Activated naive CD4-positive, alpha-beta T cell treated with anti-CD3 and anti-CD28 coated beads, Interleukin-2, amount 50 U/mL, for 16 hours (primary cell): ENCODE results near the gene ADAMTSL2.

Experiments
- DNase-seq: peaks from one replicate; pipeline ENCODE4 v3.0.0-alpha.2; 2020

ADAMTSL2 gene

DNA sequence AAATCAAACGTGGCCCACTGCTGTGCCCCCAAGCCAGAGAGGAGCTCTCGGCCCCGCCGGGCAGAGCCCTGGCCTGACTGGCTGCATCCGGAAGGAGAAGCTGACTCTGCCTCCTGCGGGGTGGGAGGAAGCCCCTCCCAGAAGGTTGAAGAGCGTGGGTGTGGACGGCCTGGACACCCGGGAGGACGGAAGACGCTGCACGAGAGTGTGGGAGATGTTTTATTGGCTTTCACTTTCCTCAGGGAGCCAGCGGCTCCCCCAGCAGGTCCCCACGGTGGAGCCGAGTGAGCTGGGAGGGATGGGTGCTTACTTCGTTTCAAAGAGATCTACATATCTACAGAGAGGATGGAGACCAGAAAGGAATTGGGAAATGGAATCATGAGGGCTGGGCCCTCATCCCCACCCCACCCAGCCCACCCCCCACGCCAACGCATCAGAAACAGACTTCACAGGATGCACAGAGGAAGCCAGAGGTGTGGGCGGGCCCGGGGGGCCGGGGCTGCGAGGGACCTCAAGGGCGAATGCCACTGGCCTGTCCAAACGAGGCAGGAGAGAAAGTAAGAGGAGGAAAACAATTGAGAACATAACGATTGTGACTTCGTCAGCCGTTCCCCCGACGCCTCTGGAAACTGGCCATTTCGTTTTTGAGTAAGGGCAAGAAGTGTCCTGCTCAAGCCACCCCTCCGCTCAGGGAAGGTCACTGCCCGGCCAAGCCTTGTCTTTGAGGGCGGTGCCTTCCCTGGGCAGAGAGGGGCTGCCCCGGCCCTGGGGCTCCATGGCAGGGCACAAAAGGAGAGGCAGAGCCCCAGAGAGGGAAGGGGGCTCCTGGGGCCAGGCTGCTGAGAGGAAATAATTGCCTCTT, 42.6 kb downstream of the ADAMTSL2 start:
- no peak for DNase-seq

- no peak for DNase-seq
These were observed 43.2 kb downstream of the ADAMTSL2 start for GRCh38 chr9:133577737-133578112.

DNA sequence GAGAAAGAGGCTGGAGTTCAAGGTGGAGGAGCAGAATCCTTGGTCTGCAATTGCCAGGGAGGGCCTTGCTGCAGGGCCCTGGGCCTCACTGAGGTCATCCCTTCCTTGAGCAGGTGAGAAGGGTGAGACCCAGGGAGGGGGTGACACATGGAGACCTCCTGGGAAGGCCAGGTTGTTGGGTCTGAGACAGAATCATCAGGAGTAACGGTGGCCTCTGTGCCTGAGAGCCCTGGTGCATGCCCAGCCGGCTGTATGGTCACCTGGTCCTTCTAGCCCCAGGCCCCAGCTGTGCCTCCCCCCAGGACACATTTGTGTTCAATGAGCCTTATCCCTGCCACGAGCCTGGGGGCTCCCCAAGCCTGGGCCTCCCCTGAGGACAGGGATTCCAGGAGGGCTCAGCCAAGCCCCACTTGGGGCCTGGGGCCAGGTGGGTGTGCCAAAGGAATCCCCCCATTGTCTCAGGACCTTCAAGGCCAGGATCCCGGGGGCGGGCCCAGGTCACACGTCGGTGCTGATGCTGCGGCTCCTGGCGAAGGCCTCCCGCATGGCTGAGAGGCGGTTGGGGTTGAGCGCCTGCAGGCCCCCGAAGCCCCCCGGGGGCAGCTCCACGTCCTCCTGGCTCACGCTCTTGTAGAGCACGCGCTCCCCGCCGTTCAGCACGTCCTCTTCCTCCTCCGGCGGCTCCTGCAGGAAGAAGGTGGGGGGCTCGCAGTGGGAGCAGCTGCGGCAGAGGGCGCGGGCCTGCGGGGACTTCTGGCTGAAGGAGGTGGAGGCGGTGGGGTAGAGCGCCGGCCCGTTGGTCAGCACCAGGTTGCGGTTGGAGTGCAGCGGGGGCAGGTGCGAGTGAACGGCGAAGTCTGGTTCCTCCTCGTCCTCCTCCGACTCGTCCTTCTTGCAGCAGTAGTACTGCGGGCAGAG, 44.3 kb downstream of the ADAMTSL2 start:
- DNase-seq: no peak

GRCh38 chr9:133579601-133580418, 45.3 kb downstream of the ADAMTSL2 start:
- no peak for DNase-seq

- DNase-seq: no peak
These were observed 45.9 kb downstream of the ADAMTSL2 start for GRCh38 chr9:133580419-133580738.

- DNase-seq: no peak
These were observed 46.5 kb downstream of the ADAMTSL2 start for GRCh38 chr9:133581011-133581410.

DNA sequence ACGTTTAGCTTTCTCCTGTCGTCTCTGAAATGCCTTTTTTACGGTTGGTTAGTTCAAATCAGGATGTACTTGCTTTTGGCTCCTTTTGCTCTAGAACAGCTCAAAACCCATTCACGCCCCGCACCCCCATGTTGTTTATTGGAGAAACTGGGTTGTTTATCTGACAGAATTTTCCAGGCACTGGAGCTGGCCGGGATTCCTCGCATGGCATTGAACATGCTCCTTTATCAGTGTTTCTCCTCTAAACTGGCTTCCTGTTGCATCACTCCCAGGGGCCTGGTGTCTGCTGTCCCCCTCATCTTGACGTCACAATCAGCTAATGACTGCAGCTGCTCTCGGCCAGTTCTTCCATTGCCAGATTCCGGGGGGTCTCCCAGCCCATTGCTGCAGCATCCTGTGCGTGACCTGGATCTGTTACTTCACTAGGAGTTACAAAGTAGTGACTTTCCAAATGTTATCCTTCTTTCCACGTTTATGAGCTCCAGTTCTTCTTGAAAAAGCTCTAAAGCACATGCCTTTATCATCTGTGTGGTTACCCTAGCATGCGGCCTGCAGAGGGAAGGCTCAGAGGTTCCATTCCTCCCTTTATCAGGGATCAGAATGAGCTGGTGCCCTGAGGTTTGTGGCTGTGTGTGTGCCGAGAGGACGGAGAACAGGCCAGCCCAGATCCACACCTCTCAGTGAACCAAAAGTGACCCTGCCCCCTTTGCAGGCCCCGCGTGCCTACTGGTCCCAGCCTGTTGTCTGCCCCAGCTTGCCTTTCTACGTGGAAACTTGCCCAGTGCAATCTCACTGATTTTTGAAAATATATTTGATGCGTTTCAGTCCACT, 47.2 kb downstream of the ADAMTSL2 start:
- DNase-seq: no peak

- DNase-seq: no peak
These were observed 48.1 kb downstream of the ADAMTSL2 start for GRCh38 chr9:133582501-133583045.

DNA sequence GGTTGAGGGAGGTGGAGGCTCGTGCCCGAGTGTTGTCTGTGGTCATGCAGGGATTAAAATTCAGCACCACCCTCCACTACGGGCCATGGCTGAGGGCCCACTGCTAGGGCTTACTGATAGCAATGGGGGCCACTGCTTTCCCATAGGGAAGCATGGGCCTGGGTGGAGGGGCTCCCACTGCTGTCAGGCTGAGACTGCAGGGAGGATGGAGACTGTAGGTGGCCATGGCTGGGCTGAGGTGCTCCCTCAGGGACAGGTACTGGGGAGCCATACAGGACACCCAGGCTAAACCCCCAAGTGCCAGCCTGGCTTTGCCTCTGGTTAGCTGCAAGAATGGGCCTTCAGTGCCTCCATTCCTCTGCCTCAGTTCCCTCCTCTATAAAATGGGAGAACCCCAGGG, 48.6 kb downstream of the ADAMTSL2 start:
- no peak for DNase-seq

DNA sequence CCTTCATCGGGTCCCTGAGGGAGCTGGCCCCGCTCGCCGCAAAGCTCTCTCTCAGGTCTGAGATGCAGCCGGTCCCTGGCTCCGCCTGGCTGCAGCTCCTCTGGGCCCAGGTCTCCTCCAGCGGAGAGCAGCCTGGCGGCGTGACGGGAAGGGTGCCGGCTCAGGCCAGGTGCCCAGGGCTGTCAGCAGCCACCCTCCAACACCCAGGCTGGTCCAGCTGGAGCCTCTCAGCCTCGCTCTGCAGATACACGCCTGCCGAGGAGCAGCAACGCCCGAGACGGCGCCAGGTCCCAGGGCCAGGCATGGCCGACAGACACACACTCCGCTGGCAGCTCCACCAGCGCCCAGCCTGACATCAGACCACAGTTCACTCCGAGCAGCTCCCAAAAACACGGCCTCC, 49.1 kb downstream of the ADAMTSL2 start:
- DNase-seq: no peak

DNA sequence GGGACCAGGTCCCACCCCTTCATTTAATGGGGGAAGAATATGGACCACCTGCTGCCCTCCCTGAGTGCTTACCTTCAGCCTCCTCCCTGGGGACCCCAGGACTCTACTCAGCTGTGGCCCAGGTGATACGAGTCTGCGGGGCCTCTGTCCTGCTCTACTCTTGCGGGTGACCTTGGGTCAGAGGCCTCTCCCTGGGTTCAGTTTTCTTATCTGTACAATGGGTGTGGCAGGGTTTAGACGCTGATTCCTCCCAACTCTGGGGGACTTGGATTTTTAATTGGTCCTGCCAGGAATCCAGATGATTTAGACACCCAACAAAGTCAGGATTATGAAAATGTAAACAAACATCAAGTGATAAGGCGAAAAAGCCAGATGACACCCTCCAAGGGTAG, 49.7 kb downstream of the ADAMTSL2 start:
- no peak for DNase-seq

DNA sequence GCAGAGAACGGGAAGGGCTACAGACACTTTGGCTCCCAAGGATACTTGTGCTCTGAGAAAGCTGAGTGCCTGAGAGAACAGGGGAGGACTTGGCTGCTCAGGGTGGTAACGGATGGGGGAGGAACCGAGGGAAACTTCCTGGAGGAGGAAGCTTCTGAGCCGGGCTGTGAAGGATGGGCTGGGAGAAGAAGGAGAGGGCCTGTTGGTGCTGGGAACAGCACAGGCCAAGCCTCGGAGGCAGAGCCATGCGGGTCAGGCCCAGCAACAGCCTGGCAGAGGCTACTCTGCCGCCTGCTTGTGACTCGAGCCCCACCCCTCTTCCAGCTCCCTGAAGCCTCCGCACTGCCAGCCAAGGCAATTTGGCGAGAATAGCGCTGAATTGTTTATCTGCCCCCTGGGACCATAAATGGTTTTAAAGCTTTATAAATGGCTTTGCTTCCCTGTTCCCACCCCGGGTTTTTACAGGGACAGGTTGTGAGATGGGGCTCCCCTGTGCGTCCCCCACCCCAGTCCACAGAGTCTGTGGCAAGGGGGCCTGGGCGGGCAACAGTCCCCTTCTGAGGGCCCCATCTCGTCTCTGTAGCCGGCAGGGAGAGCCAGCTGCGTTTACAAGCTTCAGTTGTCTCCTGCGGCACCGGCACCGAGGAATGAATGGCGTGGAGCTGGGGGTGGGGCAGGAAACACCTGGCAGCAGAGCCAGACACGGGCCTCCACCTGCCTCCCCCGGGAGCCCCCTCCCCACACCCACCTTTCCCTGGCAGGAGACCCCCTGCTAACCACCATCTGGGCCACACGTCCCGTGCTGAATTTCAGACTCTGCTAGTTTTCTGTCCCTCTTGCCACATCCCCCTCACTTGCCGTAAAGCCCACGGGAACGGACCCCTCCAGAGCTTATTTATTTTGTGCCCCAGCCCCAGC, 50.3 kb downstream of the ADAMTSL2 start:
- no peak for DNase-seq

DNA sequence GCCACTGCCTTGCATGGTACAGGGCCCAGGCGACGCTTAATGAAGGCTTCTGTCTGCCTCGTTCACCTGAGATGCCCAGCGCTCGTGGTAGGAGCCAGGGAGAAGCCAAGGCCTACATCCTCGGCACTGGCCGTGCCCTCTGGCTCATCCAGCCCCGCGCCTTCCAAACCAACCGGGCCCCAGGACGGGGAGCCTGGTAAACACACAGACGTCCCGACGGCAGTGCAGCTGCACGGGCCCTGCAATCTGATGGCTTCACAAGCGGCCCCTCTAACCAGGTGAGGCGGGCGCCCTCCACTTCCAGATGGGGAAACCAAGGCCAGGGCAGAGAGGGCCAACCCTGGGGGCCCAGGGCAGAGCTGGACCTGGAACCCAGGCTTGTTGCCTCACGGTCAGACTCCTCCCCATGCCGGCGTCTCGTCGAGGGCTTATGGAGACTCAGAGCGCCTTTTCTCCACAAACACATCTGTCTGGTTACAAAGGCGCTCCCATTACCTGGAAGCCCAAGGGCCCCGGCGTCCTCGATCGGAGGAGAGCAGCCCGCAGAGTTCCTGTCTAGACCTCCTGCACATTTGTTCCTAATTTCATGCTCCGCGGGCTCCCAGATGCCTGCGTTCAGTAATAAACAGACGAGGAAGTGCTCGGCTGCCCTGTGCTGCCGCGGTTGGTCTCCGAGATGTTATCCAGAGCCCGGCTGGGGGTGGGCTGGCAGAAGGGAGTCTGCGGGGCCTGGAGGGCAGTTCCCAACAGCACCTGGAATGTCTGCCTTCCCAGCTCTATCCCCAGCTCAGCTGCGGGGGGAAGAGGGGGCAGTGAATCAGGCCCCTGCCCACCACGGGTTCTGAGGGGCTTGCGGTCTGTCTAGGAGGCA, 51.2 kb downstream of the ADAMTSL2 start:
- DNase-seq: no peak

GRCh38 chr9:133587051-133587450, 52.5 kb downstream of the ADAMTSL2 start:
- no peak for DNase-seq

DNA sequence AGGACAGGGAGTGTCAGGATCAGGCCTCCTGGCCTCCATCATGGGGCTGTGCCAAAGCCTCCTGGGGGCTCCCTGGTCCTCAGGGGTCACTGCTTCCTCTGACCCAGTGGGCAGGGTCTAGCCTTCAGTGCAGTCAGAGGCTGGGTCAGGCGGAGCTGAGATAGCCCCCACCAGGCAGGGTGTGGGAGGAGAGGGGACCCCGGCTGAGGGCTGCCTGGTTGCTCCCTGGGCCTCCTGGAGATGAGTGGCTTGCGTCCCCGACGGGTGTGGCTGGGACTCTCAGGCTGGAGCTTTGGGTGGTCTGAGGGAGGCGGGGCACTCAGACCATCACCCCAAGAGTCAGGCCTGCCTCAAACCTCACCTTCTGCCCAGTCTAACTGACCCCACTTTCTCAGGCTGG, 53.0 kb downstream of the ADAMTSL2 start:
- DNase-seq: no peak

GRCh38 chr9:133589454-133590227, 55.1 kb downstream of the ADAMTSL2 start:
- DNase-seq: peak; percentile 46

DNA sequence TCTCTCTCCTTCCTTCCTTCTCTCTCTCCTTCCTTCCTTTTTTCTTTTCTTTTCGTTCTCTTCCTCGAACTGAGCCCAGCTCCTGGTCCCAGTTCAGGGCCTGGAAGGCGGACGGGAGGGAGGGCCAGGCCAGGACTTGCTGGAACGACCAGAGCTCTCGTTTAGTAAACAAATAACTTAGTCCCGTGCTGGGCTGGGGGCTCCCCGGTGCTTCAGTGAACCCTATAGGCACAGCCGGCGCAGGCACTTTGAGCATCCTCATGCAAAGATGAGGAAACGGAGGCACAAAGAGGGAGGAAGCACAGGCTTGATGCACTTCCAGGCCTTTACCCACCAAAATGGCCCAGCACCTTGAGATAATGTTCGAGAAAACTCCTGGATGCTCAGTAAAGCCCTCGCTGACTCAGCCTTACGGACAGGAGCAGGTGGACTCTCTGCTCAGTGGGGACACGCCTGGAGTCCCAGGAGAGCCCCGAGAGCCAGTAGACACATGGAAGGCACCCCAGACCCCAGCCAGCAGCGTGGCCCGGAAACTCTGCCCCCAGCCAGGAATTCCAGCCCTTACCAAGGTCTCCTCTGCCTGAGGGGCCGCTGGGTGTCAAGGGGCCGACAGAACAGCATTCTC, 55.8 kb downstream of the ADAMTSL2 start:
- no peak for DNase-seq

DNA sequence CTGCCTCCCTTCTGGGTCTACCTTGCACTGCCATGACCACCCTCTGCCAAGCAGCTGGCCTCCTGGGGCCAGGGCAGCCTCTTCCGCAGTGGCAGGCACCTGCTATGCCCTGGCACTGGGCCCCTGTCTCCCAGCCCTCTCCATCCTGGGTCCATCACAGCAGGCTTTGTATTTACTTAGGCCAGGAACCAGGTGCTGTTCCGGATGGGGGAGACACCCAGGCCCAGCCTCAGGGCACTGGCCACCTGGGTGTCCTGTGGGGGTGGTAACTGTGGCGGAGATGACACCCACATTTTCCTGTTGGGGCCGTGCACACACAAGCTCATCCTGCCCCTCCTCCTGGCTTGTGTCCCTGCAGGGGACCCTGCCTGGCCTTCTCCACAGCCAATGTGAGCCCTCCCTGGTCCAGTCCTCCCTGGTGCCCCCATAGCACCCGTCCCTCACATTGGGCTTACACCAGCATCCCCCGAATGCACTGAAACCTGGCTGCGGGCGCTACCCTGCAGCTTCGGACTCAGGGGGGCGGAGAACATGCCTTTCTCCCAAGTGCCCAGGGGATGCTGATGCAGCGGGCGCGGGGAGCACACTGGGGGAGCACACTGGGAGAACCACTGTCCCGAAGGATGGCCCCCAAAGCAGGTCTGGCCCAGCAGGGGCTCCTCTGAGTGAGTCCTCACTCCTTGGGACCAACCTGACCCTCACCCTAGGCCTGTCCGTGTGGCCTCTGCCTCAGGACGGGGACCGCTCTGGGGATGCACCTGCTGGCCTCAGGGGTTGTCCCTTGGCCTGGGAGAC, 56.8 kb downstream of the ADAMTSL2 start:
- DNase-seq: no peak
